Neural cell (in vitro differentiated cells): ENCODE measurements around the gene ETV7.

Experiments used
- CTCF ChIP-seq: fragments of 450-650 bp; IDR thresholded peaks from 2 replicates; pipeline ENCODE4 v1.5.1; 2014; ENCODE audit warnings: antibody characterized with exemption, mild to moderate bottlenecking, moderate library complexity; ENCODE audit not compliant: poor library complexity, severe bottlenecking
- EP300 ChIP-seq: fragments of 450-650 bp; conservative IDR thresholded peaks from 2 replicates; pipeline ENCODE4 v1.6.1; 2014; ENCODE audit warnings: antibody characterized with exemption, mild to moderate bottlenecking, moderate library complexity; ENCODE audit not compliant: poor library complexity, severe bottlenecking
- EZH2 ChIP-seq: fragments of 200-600, 300-800 bp; shearing (Covaris generic), sonication (generic); IDR thresholded peaks from 2 replicates; pipeline ENCODE4 v1.6.1; 2014; ENCODE audit warnings: antibody characterized with exemption, low read length, borderline replicate concordance, mild to moderate bottlenecking; ENCODE audit not compliant: insufficient read depth, poor library complexity, severe bottlenecking
- POLR2AphosphoS5 ChIP-seq: IDR thresholded peaks from 2 replicates; pipeline ENCODE4 v1.6.1; 2012
- SMC3 ChIP-seq: fragments of 450-650 bp; conservative IDR thresholded peaks from 2 replicates; pipeline ENCODE4 v1.6.1; 2014; ENCODE audit warnings: antibody characterized with exemption, mild to moderate bottlenecking, moderate library complexity; ENCODE audit not compliant: poor library complexity
- TAF1 ChIP-seq: IDR thresholded peaks from 2 replicates; pipeline ENCODE4 v1.6.1; 2012; ENCODE audit warnings: low read depth

- TF ChIP-seq CTCF (no peak), EZH2 (no peak), SMC3 (no peak), EP300 (no peak), POLR2AphosphoS5 (no peak), TAF1 (no peak)
Measured at GRCh38 chr6:36431197-36431596, 43.7 kb upstream of the ETV7 start.
